ENCODE data around the gene ACTN4.

The ACTN4 gene

DNA sequence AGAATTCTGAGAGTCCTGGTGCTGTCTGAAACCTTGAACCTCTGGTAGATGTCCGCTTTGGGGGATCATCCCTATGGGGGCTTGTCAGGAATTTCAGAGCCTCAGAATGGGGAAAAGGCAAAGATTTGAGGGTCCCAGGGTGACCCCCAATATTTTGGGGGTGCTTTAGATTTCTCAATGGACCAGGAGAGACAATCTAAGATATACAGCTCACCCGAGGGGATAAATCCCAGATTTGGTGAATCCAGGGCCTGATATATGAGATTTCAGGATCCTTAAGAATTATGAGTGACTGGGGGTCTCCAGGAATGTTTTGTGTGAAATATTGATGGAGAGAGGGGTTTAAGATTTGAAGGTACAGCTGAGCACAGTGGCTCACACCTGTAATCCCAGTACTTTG lies 93.5 kb downstream of the ACTN4 start:
- DNase-seq (ENCODE audit: low read depth), result no peak
- TF ChIP-seq MYC (IDR thresholded peaks at IDR 0.05; ENCODE audit: low read depth, low read length) (no peak), POLR2A (IDR thresholded peaks at IDR 0.05; ENCODE audit: extremely low read depth, insufficient read length) (no peak)
- TF ChIP-seq, protein P1, sequence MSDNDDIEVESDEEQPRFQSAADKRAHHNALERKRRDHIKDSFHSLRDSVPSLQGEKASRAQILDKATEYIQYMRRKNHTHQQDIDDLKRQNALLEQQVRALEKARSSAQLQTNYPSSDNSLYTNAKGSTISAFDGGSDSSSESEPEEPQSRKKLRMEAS (IDR thresholded peaks at IDR 0.05; ENCODE audit: low read depth, low read length), result no peak
- TF ChIP-seq, protein P2, sequence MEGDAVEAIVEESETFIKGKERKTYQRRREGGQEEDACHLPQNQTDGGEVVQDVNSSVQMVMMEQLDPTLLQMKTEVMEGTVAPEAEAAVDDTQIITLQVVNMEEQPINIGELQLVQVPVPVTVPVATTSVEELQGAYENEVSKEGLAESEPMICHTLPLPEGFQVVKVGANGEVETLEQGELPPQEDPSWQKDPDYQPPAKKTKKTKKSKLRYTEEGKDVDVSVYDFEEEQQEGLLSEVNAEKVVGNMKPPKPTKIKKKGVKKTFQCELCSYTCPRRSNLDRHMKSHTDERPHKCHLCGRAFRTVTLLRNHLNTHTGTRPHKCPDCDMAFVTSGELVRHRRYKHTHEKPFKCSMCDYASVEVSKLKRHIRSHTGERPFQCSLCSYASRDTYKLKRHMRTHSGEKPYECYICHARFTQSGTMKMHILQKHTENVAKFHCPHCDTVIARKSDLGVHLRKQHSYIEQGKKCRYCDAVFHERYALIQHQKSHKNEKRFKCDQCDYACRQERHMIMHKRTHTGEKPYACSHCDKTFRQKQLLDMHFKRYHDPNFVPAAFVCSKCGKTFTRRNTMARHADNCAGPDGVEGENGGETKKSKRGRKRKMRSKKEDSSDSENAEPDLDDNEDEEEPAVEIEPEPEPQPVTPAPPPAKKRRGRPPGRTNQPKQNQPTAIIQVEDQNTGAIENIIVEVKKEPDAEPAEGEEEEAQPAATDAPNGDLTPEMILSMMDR (IDR thresholded peaks at IDR 0.05; ENCODE audit: low read depth, low read length), result no peak
- H3K4me3 ChIP-seq (ENCODE audit: low read depth, low read length), result no peak overlapping the region

DNA sequence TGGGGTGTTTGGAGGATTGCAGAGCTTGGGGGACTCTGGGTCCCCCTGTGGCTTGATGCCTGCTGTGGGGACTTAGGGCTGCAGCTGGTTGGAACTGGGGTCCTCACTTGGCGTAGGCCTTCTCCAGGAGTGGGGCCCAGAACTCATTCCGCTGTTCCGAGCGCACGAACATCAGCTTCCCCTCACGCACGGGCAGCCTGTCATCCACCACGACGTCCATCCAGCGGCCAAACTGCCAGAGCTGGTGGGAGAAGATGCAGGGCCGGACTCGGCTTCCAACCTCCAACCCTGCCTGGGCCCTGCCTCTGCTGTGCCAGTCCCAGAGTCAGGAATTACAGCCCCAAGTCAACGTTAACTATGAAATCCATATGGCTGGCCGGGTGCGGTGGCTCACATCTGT lies 94.2 kb downstream of the ACTN4 start:
- H3K4me3 ChIP-seq (ENCODE audit: low read depth, low read length), result no peak overlapping the region
- TF ChIP-seq POLR2A (IDR thresholded peaks at IDR 0.05; ENCODE audit: extremely low read depth, insufficient read length), result no peak
- TF ChIP-seq, protein P1 (IDR thresholded peaks at IDR 0.05; ENCODE audit: low read depth, low read length), result no peak
- TF ChIP-seq, protein P2 (IDR thresholded peaks at IDR 0.05; ENCODE audit: low read depth, low read length), result no peak
- TF ChIP-seq MYC (IDR thresholded peaks at IDR 0.05; ENCODE audit: low read depth, low read length), result no peak
- no peak for DNase-seq (ENCODE audit: low read depth)

DNA sequence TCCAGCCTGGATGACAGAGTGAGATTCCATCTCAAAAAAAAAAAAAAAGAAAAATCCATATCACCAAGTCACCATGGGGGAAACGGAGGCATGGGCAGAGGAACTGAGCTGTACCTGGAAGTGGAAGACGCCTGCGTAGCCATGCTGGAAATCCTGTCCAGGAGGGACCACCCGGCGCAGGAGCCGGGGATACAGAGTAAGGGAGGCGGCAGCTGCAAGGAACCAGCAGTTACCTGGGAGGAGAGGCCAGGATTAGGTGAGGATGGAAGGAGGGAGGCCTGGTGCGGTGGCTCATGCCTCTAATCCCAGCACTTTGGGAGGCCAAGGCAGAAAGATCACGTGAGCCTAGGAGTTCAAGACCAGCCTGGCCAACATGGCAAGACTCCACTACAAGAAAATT lies 94.8 kb downstream of the ACTN4 start:
- TF ChIP-seq, protein P2 (IDR thresholded peaks at IDR 0.05; ENCODE audit: low read depth, low read length), result no peak
- TF ChIP-seq, protein P1 (IDR thresholded peaks at IDR 0.05; ENCODE audit: low read depth, low read length), result no peak
- TF ChIP-seq MYC (IDR thresholded peaks at IDR 0.05; ENCODE audit: low read depth, low read length), result no peak
- no peak for TF ChIP-seq POLR2A (IDR thresholded peaks at IDR 0.05; ENCODE audit: extremely low read depth, insufficient read length)
- no peak for DNase-seq (ENCODE audit: low read depth)
- H3K4me3 ChIP-seq (ENCODE audit: low read depth, low read length), result no peak overlapping the region

DNA sequence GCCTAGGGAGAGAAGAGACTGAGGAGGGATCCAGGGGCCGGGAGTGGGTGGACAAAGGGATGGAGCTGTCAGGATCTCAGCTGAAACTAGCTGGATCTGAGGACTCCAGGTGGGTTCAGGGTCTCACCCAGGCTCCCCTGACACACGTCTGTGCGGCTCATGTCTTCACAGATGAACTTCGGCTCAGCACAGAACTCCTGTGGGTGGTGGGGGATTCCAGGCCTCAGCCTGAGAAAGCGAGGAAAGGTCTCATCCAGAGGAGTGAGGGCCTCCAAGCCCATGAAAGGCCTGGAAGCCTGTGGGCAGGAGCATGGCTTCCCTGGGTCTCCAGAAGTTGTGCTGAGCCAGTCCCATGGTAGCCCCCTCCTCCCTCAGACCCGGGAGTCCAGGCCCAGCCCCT lies 95.5 kb downstream of the ACTN4 start:
- no peak overlapping the region for H3K4me3 ChIP-seq (ENCODE audit: low read depth, low read length)
- TF ChIP-seq, protein P1 (IDR thresholded peaks at IDR 0.05; ENCODE audit: low read depth, low read length), result no peak
- TF ChIP-seq, protein P2 (IDR thresholded peaks at IDR 0.05; ENCODE audit: low read depth, low read length), result no peak
- TF ChIP-seq MYC (IDR thresholded peaks at IDR 0.05; ENCODE audit: low read depth, low read length) (no peak), POLR2A (IDR thresholded peaks at IDR 0.05; ENCODE audit: extremely low read depth, insufficient read length) (no peak)
- DNase-seq (ENCODE audit: low read depth), result no peak

DNA sequence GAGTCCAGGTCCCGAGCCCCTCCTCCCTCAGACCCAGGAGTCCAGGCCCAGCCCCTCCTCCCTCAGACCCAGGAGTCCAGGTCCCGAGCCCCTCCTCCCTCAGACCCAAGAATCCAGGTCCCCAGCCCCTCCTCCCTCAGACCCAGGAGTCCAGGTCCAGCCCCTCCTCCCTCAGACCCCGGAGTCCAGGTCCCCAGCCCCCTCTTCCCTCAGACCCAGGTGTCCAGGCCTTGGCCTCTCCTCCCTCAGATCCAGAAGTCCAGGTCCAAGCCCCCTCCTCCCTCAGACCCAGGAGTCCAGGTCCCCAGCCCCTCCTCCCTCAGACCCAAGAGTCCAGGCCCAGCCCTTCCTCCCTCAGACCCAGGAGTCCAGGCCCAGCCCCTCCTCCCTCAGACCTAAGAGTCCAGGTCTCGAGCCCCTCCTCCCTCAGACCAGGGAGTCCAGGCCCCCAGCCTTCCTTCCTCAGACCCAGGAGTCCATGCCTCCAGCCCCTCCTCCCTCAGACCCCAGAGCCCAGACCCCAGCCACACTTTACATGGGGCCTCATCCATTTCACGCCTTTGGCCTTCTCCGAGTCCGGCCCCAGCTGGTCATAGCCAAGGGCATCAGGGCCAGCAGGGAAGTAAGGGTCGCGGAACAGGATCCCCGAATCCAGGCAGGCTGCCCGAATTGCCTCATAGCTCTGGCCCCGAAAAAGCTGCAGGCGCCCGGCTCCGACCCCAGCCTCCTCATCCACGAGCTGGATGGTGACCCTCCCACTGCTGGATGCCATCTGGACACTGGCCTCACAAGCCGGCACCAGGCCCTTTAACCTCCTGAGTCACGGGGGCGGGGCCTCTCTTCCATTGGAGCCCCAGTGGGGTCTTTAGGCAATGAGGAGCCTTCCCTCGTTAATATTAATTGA lies 96.2 kb downstream of the ACTN4 start:
- no peak overlapping the region for H3K4me3 ChIP-seq (ENCODE audit: low read depth, low read length)
- no peak for DNase-seq (ENCODE audit: low read depth)
- TF ChIP-seq, protein P1 (IDR thresholded peaks at IDR 0.05; ENCODE audit: low read depth, low read length), result no peak
- TF ChIP-seq, protein P2 (IDR thresholded peaks at IDR 0.05; ENCODE audit: low read depth, low read length), result no peak
- TF ChIP-seq MYC (IDR thresholded peaks at IDR 0.05; ENCODE audit: low read depth, low read length) (no peak), POLR2A (IDR thresholded peaks at IDR 0.05; ENCODE audit: extremely low read depth, insufficient read length) (no peak)

All from NB4 (cell line).